Measurements from ENCODE around the gene PRDM7. TPM values are rescaled to one million over a fixed set of nuclear protein-coding genes. Genes with fewer than 3 reads are reported as not detected.

Gene PRDM7
- total and polyA plus RNA-seq, 2 of the 8 experiments (the other 6 are each of a cell fraction or from before 2014, with no cell fraction given), result 0.02 TPM; not detected in 1

DNA sequence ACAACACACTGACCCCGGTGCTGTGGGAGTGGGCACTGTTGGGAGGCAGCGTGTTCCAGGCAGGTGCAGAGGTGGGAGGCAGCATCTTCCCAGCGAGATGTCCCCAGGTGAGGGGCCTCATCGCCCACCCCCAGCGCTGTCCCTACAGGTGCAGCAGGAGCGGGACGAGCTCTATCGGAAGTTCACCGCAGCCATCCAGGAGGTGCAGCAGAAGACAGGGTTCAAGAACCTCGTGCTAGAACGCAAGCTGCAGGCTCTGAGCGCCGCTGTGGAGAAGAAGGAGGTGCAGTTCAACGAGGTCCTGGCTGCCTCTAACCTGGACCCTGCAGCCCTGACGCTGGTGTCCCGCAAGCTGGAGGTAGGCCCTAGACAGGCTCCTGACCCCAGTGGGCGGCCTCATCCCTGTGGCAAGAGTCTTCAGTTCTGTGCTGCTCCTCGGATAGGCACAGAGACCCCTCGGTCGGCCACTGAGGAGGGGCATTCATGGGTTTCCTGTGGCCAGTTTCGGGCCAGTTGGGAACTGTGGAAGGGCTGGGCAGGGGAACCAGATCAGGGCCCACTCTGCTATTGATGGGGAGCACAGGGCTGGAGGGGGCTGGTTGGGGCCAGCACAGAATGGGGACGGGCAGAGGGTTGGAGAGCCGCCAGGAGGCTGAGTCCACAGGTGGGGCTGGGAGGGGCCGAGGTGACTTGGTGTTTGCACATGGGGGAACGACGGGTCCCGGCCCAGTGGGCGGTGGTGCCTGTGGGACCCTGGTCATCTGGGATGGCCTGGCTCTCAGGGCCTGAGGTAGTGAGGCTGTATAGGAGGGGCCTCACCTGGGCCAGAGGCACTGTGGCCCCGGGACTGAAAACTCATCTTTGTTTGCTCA, 36.7 kb downstream of the PRDM7 start:
- FAIRE-seq, result no peak
- no peak for TF ChIP-seq GTF2F1 (IDR thresholded peaks at IDR 0.05; ENCODE audit: borderline replicate concordance, low read depth, low read length)
- TF ChIP-seq RAD21 (IDR thresholded peaks at IDR 0.05 in 1 of 2, conservative IDR thresholded peaks at IDR 0.05 in 1 of 2; ENCODE audit: low read depth in 2 of 2, low read length in 2 of 2), result no peak
- no peak for TF ChIP-seq CREB1 (IDR thresholded peaks at IDR 0.05)
- 90% methylated on average over 28 of the region's 29 CpGs; no CpG with 5 or more reads in 1 of the 2 experiments for WGBS, 2 experiments (ENCODE audit: extremely low coverage in 1 of 2, insufficient coverage in 1 of 2, insufficient read length in 1 of 2, insufficient replicate concordance in 2 of 2, low coverage in 1 of 2, low lambda C conversion rate in 2 of 2, missing lambda C conversion rate in 1 of 2)
- Histone ChIP-seq H2BK12ac (ENCODE audit: low read depth, low read length) (no peak overlapping the region), H3K4me3 (ENCODE audit: extremely low read depth in 1 of 4, insufficient read depth in 2 of 4, low read depth in 3 of 4, low read length in 4 of 4) (no peak overlapping the region), H3K14ac (ENCODE audit: insufficient read length) (no peak overlapping the region), H4K5ac (ENCODE audit: insufficient read length, low read depth, low read length) (no peak overlapping the region), H2AK5ac (ENCODE audit: low read depth, low read length) (no peak overlapping the region), H3K23me2 (ENCODE audit: low read depth, low read length) (no peaks in the 10 kb centered on the region), H4K8ac (ENCODE audit: extremely low read depth, insufficient read depth, low read length) (no peak overlapping the region), H3K79me1 (ENCODE audit: low read depth, low read length) (no peaks in the 10 kb centered on the region; the same call in 1 of the 2 replicates), H3K9ac (replicated peaks in 1 of 4; ENCODE audit: extremely low read depth in 1 of 4, low read depth in 3 of 4, low read length in 3 of 4) (no peak overlapping the region), H3K56ac (replicated peaks; ENCODE audit: insufficient read length, low read depth, low read length) (no peak overlapping the region), H3K79me2 (ENCODE audit: control insufficient read depth in 1 of 2, insufficient read depth in 2 of 2, low read length in 2 of 2) (no peaks in the 10 kb centered on the region), H2BK20ac (ENCODE audit: low read length) (no peak overlapping the region), H3K18ac (ENCODE audit: extremely low read depth, low read length) (no peak overlapping the region), H2BK15ac (ENCODE audit: low read length) (no peak overlapping the region), H2BK5ac (ENCODE audit: low read depth, low read length) (peak overlapping the region; percentile 44; the same call in 1 of the 2 replicates), H3K4me2 (ENCODE audit: insufficient read depth in 1 of 2, low read depth in 2 of 2, low read length in 2 of 2) (no peak overlapping the region), H3K4ac (replicated peaks; ENCODE audit: insufficient read length, low read depth, low read length) (no peak overlapping the region), H3K23ac (ENCODE audit: insufficient read length) (no peak overlapping the region), H4K91ac (replicated peaks; ENCODE audit: insufficient read length, low read length) (no peak overlapping the region), H2AFZ (ENCODE audit: low read length) (no peak overlapping the region), H4K20me1 (replicated peaks in 1 of 2; ENCODE audit: control insufficient read depth in 1 of 2, insufficient read depth in 2 of 2, low read length in 2 of 2) (peaks cover 0 to 6% of the 10 kb centered on the region in 2 experiments), H3K36me3 (ENCODE audit: control insufficient read depth in 2 of 4, insufficient read depth in 4 of 4, low read length in 3 of 4) (peaks cover 9 to 22% (median 13%) of the 10 kb centered on the region in 4 experiments; a peak in 6 of 8 replicates), H3K9me3 (ENCODE audit: insufficient read depth in 2 of 2, low read depth in 1 of 2, low read length in 1 of 2) (no peaks in the 10 kb centered on the region), H3K27me3 (replicated peaks in 1 of 4; ENCODE audit: control insufficient read depth in 3 of 4, extremely low read depth in 1 of 4, insufficient read depth in 3 of 4, low read length in 3 of 4) (no peaks in the 10 kb centered on the region), H2BK120ac (replicated peaks; ENCODE audit: low read depth, low read length) (no peak overlapping the region), H3K4me1 (replicated peaks in 1 of 4; ENCODE audit: control insufficient read depth in 3 of 4, insufficient read depth in 4 of 4, low read length in 3 of 4) (peaks cover 0 to 7% (median 3%) of the 10 kb centered on the region in 4 experiments; a peak in 4 of 7 replicates), H3K27ac (ENCODE audit: low read depth, low read length) (no peak overlapping the region)
- CTCF ChIA-PET (ENCODE audit: partially characterized antibody), result interaction anchor here (1.2 kb wide), 1 partner anchor 19 kb away, joined by 5 read pairs; no protein-coding TSS in a partner anchor
- no peak for DNase-seq (ENCODE audit: low read depth in 1 of 2, low spot score in 2 of 2)
- POLR2A ChIA-PET (ENCODE audit: partially characterized antibody), result interaction anchor here (0.6 to 2.8 kb wide), 5 partner anchors 9 to 300 kb away, joined by 3 to 8 read pairs (median 4); no protein-coding TSS in a partner anchor

All from H1 (cell line).